ENCODE data around the gene FAM72A.
"Not testable (repeated sequence)": the region's sequence is repeated elsewhere in the genome, so short reads cannot be mapped to it uniquely, and the experiment has no call there.

Gene FAM72A

DNA sequence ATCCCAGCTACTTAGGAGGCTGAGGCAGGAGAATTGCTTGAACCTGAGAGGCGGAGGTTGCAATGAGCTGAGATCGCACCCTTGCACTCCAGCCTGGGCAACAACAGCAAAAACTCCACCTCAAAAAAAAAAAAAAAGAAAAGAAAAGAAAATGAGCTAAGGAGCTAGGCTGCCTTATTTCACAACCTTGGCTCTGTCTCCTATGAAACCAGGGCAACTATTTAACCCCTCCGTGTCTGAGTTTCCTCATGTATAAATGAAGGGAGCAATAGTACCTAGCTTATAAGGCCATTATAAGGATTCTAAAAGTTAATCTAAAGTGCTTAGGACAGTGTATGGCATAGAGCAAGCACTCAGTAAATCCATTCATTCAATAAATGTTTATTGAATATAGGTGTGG is 32.8 kb downstream of the FAM72A start:
- not testable (repeated sequence) for DNase-seq (ENCODE audit: low read depth in 2 of 2)

DNA sequence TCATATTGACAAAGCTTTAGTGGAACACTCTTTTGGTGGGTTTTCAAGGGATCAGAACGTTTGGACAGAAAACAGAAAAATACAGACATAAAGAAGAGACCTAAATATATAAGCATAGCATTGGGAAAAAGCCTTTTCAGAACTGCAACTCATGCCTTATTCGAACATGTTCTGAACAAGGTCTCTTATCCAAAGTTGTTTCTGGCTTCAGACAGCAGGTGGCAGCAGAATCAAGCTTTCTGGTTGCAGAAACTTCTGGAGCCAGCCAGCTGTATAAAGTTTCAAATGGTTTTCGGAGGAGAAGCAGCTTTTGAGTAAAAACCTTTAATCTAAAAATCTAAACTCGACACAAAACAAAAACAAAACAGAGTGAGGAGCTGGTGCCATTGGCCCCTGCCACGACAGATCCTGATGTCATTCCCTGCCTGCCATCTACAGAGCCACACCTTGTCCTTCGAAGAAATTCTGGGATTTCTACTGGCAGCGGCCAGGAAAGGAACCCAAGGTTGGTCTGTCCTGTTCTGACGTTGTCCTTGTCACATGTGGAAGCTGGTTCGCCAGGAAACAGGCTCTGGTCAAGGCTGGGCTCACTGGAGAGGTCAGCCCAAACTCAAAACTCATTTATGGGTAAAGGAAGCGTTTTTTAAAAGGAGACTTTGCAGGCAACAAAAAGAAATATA is 35.1 kb downstream of the FAM72A start:
- DNase-seq (ENCODE audit: low read depth in 2 of 2) = not testable (repeated sequence)

DNA sequence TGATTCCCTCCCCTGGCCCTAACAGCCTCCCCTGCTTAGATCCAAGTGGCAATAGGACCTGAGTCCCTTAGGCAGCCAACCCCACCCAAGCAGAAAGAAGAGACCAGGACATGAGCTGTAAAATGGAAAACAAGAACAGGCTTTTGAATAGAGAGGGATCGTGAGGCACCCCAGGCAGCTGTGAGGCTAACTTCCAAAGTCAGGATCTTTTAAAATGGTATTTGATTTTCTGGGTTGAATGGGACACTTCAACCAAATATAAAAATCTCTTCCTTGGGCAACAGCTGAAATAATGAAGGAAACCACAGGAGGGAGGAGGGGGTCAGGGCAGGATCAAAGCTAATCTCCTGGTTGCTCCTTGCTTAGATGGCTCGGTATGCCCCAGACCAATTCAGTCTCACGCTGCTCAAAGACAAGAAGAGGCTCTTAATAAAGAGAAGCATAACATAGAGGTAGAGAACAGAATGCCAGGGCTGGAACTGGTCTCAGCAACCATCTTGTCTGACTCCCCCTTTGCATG is 56.8 kb downstream of the FAM72A start:
- DNase-seq (ENCODE audit: low read depth in 2 of 2) = no peak

DNA sequence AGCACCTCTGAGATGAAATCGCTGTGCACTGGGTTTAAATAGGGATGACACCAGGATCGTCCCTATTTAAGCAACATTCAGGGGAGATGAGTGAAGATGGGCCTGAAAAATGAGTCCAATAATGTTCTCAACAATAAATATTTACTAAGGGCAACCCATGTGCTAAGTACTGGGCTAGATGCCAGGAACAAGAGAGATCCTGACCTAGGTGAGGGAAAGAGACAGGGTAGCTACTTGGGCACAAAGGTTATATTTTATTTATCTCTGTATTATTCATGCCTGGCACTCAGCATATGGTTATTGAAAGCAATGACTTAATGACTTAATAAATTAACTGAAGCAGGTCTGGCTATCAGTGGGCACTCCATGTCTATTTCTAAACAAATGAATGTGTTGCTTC is 58.0 kb downstream of the FAM72A start:
- DNase-seq (ENCODE audit: low read depth in 2 of 2) = no peak

DNA sequence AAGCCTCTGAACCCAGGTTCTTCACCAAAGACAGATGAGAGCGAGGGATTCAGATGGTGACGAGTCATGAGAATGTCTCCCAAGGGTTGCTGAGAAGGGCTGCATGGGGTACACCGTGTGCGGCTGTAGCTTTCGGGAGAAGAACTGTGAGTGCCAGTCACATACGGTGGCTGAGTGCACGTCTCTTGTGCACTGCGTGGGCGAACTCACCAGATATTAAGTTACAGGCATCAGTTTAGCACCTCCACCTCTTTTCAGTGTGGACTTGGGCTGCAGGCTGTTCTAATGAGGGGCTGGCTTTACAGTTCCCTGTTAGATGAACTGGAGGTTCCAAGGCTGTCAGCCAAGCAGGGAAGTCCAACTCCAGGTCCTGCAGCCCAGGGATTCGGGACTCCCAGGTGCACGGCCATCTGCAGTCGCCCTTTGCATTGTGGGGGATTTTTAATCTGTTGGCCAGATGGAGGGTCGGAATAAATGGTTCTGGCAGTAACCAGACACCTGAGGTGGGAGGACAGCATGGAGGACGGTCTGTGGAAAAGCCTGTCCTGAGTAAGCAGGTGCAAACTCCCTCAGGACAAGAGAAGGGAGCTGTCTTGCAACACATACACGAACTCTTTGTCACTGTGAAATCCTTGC is 59.0 kb downstream of the FAM72A start:
- DNase-seq (ENCODE audit: low read depth in 2 of 2) = no peak

DNA sequence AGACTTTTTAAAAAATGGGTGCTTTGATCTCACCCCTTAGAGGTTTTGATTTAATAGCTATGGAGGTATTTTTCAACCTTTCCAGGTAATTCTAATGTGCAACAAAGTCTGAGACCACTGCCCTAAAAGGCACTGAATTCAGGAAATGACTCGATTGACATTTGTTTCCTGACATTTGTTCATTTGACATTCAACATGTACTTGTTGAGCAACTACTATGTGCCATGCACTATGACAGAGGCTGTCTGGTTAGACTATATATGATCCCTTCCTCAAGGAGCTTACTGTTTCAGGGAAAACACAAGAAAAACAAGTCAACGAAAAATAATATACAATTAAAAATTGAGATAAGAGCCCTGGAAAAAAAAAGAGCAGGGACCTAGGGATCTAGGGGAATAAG is 59.9 kb downstream of the FAM72A start:
- DNase-seq (ENCODE audit: low read depth in 2 of 2) = no peak

DNA sequence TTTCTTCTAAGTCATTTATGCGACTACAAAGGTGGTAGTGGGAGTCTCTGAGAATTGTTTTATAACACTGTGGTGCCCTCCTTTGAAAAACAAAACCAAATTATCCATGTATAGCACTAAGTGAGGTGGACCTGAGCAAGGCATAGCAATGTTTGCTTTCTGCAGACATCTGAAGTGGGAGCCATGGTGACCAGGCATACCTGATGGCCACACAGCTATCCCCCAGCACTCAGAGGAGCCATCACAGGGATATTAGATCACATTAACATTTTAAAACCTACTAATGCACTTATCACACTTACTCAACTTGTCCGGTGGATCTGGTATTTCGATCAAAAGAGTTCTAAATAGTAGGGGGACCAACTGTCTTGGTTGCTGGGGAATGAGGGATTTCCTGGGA is 60.6 kb downstream of the FAM72A start:
- no peak for DNase-seq (ENCODE audit: low read depth in 2 of 2)

DNA sequence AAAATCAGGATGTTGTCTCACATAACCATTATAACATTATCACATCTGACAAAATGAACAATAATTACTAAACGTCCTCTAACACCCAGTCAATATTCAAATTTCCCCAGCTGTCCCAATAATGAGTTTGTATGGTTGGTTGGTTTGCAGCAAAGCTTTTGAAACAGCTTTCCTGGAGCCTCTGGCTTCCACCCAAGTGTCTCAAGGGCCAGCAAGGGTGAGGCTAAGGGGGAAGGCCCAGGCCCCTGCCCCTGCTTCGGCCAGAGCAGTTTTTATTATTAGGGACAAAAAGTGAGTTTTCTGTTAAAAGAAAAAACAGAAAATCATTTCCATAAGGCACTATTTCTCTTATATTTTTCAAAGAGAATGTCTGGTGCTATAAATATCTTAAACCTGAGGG is 66.4 kb downstream of the FAM72A start:
- DNase-seq (ENCODE audit: low read depth in 2 of 2) = no peak
